Vagina (tissue), 2 donors: ENCODE data around the gene SSNA1.

Source experiments
- CTCF ChIP-seq, 3 experiments: fragments of 450-650 bp in 2 of 3; fragments of 200-600 bp in 1 of 3; sonication (generic) in 1 of 3; IDR thresholded peaks; one replicate each; pipeline ENCODE4 v1.5.1; 2017 to 2019; ENCODE audit warnings: antibody characterized with exemption in 3 of 3, mild to moderate bottlenecking in 2 of 3, moderate library complexity in 2 of 3
- POLR2A ChIP-seq, 2 donors: fragments of 450-650 bp; IDR thresholded peaks; one replicate each; pipeline ENCODE4 v1.6.1; 2017; ENCODE audit warnings: antibody characterized with exemption in 2 of 2, mild to moderate bottlenecking in 2 of 2, moderate library complexity in 2 of 2
- POLR2AphosphoS5 ChIP-seq, 2 donors: sonication (generic); formaldehyde crosslinking; IDR thresholded peaks; one replicate each; pipeline ENCODE4 v1.9.0; 2017; ENCODE audit warnings: antibody characterized with exemption in 2 of 2, mild to moderate bottlenecking in 2 of 2, low read depth in 1 of 2; ENCODE audit not compliant: insufficient read depth in 1 of 2

GRCh38 chr9:137198051-137198901, 9.8 kb downstream of the SSNA1 start:
- TF ChIP-seq CTCF (IDR thresholded peaks at IDR 0.05) = no peak
- no peak for TF ChIP-seq POLR2A (IDR thresholded peaks at IDR 0.05)
- TF ChIP-seq POLR2AphosphoS5 (IDR thresholded peaks at IDR 0.05; ENCODE audit: insufficient read depth in 1 of 2, low read depth in 1 of 2) = no peak
